Measurements from ENCODE around the gene ATP1B1.
A peak's percentile ranks its signal among the peaks of the same experiment; 100 is the strongest.

DNA sequence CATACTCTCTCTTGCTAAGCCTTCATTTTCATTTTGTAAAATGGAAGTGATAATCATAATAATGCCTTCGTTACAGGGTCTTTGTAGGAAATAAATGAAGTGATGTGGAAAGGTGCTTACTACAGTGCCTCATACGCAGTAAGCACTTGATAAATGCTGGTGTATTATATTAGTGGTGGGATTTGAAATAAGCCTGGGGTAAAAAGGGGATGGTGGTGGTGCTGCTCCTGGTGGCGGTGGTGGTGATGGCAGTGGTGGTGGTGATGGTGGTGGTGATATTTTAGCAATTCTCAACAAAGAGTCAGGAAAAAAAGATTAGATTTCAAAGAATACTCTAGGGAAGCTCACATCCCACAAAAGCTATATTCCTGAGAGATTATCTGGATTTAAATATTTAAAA, 35.5 kb upstream of the ATP1B1 start:
- TF ChIP-seq EZH2 (IDR thresholded peaks at IDR 0.05) (no peak), CTCF (IDR thresholded peaks at IDR 0.05) (peak; percentile 10)
